GM12892 (cell line): ENCODE data around the gene TUB.

Experiments used
- POLR2A ChIP-seq: IDR thresholded peaks from 2 replicates; pipeline ENCODE4 v1.6.1; 2011; ENCODE audit warnings: low read depth, low read length, control low read depth
- POLR2AphosphoS5 ChIP-seq: IDR thresholded peaks from 2 replicates; pipeline ENCODE4 v1.6.1; 2011; ENCODE audit warnings: low read depth, low read length, control low read depth

GRCh38 chr11:8060146-8060719, 20.8 kb upstream of the TUB start:
- TF ChIP-seq POLR2A (no peak), POLR2AphosphoS5 (no peak)
